ENCODE data around the gene ZNF784.

ZNF784 gene

DNA sequence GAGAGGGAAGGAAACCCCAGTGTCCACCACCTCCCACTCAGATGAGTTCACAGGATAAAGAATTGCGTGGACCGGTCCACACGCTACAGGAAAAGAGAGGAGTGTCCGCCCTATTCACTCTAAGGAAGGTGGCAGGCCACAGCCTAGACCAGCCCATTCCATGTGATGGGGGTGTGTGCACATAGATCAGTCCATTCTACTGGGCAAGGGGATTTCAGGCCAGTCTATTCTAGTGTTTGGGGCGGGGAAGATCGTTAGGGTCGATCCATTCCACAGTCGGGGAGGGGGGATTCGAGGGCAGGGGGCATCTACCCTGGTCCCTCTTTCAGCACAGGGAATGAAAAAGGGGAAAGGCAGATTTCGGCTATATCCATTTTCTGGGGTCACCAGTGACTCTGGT is 32.8 kb downstream of the ZNF784 start:
- Histone ChIP-seq H3K4me3 (replicated peaks; ENCODE audit: insufficient read depth, low read length) (no peak overlapping the region), H3K27me3 (ENCODE audit: insufficient read depth, poor library complexity, severe bottlenecking) (peaks cover 4% of the 10 kb centered on the region), H3K27ac (replicated peaks) (no peak overlapping the region)
- no peak for DNase-seq (ENCODE audit: low read depth in 1 of 2, low spot score in 1 of 2)
- no peak for TF ChIP-seq POLR2AphosphoS5 (IDR thresholded peaks at IDR 0.05; ENCODE audit: low read depth)
- TF ChIP-seq, protein P1, sequence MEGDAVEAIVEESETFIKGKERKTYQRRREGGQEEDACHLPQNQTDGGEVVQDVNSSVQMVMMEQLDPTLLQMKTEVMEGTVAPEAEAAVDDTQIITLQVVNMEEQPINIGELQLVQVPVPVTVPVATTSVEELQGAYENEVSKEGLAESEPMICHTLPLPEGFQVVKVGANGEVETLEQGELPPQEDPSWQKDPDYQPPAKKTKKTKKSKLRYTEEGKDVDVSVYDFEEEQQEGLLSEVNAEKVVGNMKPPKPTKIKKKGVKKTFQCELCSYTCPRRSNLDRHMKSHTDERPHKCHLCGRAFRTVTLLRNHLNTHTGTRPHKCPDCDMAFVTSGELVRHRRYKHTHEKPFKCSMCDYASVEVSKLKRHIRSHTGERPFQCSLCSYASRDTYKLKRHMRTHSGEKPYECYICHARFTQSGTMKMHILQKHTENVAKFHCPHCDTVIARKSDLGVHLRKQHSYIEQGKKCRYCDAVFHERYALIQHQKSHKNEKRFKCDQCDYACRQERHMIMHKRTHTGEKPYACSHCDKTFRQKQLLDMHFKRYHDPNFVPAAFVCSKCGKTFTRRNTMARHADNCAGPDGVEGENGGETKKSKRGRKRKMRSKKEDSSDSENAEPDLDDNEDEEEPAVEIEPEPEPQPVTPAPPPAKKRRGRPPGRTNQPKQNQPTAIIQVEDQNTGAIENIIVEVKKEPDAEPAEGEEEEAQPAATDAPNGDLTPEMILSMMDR (IDR thresholded peaks at IDR 0.05; ENCODE audit: insufficient read depth, low read length) = no peak
- TF ChIP-seq SPI1 (IDR thresholded peaks at IDR 0.05; ENCODE audit: borderline replicate concordance, low read depth) = no peak
- TF ChIP-seq GABPA (IDR thresholded peaks at IDR 0.05; ENCODE audit: low read depth) = no peak
- TF ChIP-seq, protein P2, sequence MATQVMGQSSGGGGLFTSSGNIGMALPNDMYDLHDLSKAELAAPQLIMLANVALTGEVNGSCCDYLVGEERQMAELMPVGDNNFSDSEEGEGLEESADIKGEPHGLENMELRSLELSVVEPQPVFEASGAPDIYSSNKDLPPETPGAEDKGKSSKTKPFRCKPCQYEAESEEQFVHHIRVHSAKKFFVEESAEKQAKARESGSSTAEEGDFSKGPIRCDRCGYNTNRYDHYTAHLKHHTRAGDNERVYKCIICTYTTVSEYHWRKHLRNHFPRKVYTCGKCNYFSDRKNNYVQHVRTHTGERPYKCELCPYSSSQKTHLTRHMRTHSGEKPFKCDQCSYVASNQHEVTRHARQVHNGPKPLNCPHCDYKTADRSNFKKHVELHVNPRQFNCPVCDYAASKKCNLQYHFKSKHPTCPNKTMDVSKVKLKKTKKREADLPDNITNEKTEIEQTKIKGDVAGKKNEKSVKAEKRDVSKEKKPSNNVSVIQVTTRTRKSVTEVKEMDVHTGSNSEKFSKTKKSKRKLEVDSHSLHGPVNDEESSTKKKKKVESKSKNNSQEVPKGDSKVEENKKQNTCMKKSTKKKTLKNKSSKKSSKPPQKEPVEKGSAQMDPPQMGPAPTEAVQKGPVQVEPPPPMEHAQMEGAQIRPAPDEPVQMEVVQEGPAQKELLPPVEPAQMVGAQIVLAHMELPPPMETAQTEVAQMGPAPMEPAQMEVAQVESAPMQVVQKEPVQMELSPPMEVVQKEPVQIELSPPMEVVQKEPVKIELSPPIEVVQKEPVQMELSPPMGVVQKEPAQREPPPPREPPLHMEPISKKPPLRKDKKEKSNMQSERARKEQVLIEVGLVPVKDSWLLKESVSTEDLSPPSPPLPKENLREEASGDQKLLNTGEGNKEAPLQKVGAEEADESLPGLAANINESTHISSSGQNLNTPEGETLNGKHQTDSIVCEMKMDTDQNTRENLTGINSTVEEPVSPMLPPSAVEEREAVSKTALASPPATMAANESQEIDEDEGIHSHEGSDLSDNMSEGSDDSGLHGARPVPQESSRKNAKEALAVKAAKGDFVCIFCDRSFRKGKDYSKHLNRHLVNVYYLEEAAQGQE (IDR thresholded peaks at IDR 0.05; ENCODE audit: insufficient replicate concordance, low read depth) = no peak

DNA sequence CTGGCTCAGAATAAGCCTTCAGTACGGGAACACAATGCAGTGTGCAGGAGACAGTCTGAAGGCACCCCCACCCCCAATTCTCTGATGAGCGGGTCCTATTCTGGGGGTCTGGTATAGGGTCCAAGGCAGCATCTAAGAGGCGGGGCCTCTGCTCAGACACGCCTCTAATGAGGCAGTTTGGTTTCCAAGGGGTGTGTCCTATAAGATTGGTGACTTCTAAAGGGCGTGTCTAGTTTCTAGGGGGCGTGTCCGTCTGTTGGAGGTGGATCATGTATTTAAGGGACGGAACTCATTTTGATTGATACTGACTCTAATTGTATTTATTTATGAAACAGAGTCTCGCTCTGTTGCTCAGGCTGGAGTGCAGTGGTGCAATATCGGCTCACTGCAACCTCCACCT is 33.7 kb downstream of the ZNF784 start:
- DNase-seq (ENCODE audit: low read depth in 1 of 2, low spot score in 1 of 2) = no peak
- Histone ChIP-seq H3K4me3 (replicated peaks; ENCODE audit: insufficient read depth, low read length) (no peak overlapping the region), H3K27me3 (ENCODE audit: insufficient read depth, poor library complexity, severe bottlenecking) (peaks cover 13% of the 10 kb centered on the region), H3K27ac (replicated peaks) (no peak overlapping the region)
- TF ChIP-seq, protein P1 (IDR thresholded peaks at IDR 0.05; ENCODE audit: insufficient read depth, low read length) = no peak
- TF ChIP-seq POLR2AphosphoS5 (IDR thresholded peaks at IDR 0.05; ENCODE audit: low read depth) (no peak), SPI1 (IDR thresholded peaks at IDR 0.05; ENCODE audit: borderline replicate concordance, low read depth) (no peak), GABPA (IDR thresholded peaks at IDR 0.05; ENCODE audit: low read depth) (no peak)
- TF ChIP-seq, protein P2 (IDR thresholded peaks at IDR 0.05; ENCODE audit: insufficient replicate concordance, low read depth) = no peak

DNA sequence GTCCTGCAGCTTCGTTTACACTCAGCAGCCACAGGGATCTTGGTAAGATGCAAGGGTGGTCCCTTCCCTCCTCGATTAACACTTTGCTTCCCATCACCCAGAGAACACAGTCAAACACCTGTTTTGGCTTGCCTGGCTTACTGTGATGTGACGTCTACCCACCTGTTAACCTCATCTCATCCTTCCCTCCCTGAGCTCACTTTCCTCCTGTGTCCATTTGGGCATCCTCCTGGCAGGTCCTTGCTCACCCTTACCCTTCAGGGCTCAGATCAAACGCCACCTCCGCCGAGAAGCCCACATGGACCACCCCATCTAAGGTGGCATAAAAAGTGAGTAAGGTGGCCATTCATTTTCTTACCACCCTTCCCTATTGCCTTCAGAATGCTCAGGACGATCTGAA is 34.3 kb downstream of the ZNF784 start:
- H3K27me3 ChIP-seq (ENCODE audit: insufficient read depth, poor library complexity, severe bottlenecking) = peaks cover 18% of the 10 kb centered on the region
- TF ChIP-seq, protein P1 (IDR thresholded peaks at IDR 0.05; ENCODE audit: insufficient read depth, low read length) = no peak
- TF ChIP-seq, protein P2 (IDR thresholded peaks at IDR 0.05; ENCODE audit: insufficient replicate concordance, low read depth) = no peak
- no peak for TF ChIP-seq GABPA (IDR thresholded peaks at IDR 0.05; ENCODE audit: low read depth)
- no peak for DNase-seq (ENCODE audit: low read depth in 1 of 2, low spot score in 1 of 2)
- no peak overlapping the region for H3K4me3 ChIP-seq (replicated peaks; ENCODE audit: insufficient read depth, low read length)
- H3K27ac ChIP-seq (replicated peaks) = no peak overlapping the region

All from HL-60 (cell line).